Stomach (tissue), 9 donors: ENCODE results near the gene PLA2G4B. TPM values are rescaled to one million over a fixed set of nuclear protein-coding genes. Genes with fewer than 3 reads are reported as not detected.

Source experiments
- DNase-seq, 2 donors: peaks; one replicate each; pipeline versions ENCODE4 v3.0.0 to v3.0.0-alpha.2; 2013 to 2019
- H3K27ac ChIP-seq, 5 donors: fragments of 200-600 bp in 4 of 5; sonication (generic) in 4 of 5; one replicate each; pipeline ENCODE4 v1.5.1; 2013 to 2019; ENCODE audit warnings: mild to moderate bottlenecking in 1 of 5, moderate library complexity in 1 of 5
- H3K27me3 ChIP-seq, 3 donors: fragments of 200-600 bp; sonication (generic); one replicate each; pipeline ENCODE4 v1.5.1; 2017 to 2019; ENCODE audit warnings: mixed run types in 1 of 3
- H3K36me3 ChIP-seq, 4 donors: fragments of 200-600 bp; sonication (generic); 1 replicate in 3 of 4; 2 replicates in 1 of 4; pipeline ENCODE4 v1.5.1; 2016 to 2019
- H3K4me1 ChIP-seq, 4 donors: fragments of 200-600 bp; sonication (generic); one replicate each; pipeline ENCODE4 v1.5.1; 2016 to 2019
- H3K4me3 ChIP-seq, 4 donors: fragments of 200-600 bp; sonication (generic) in 3 of 4; one replicate each; pipeline ENCODE4 v1.5.1; 2016 to 2019; ENCODE audit warnings: mild to moderate bottlenecking in 1 of 4
- H3K9me3 ChIP-seq, 4 donors: fragments of 200-600 bp; sonication (generic); one replicate each; pipeline ENCODE4 v1.5.1; 2016 to 2019
- CTCF ChIP-seq, 7 experiments: fragments of 450-650 bp in 4 of 7; fragments of 200-600 bp in 3 of 7; sonication (generic) in 3 of 7; IDR thresholded peaks; one replicate each; pipeline ENCODE4 v1.5.1; 2016 to 2019; ENCODE audit warnings: antibody characterized with exemption in 7 of 7, control low read depth in 2 of 7, mild to moderate bottlenecking in 1 of 7
- EP300 ChIP-seq: sonication (generic); formaldehyde crosslinking; IDR thresholded peaks from one replicate; pipeline ENCODE4 v1.6.1; 2017; ENCODE audit warnings: antibody characterized with exemption
- POLR2A ChIP-seq, 4 donors: fragments of 450-650 bp; IDR thresholded peaks; one replicate each; pipeline ENCODE4 v1.6.1; 2016; ENCODE audit warnings: antibody characterized with exemption in 4 of 4, control low read depth in 2 of 4, mild to moderate bottlenecking in 1 of 4, moderate library complexity in 1 of 4
- POLR2AphosphoS5 ChIP-seq, 3 donors: sonication (generic); formaldehyde crosslinking; IDR thresholded peaks; one replicate each; pipeline ENCODE4 v1.6.1; 2016; ENCODE audit warnings: antibody characterized with exemption in 3 of 3
- WGBS, 5 donors: extraction: QIAGEN DNeasy Blood & Tissue Kit in 3 of 5; methylation state at CpG; one replicate each; pipeline versions ENCODE4 v1.1.5 to v1.1.7; 2013 to 2018; 5-methylcytosine and 5-hydroxymethylcytosine counted together
- intact Hi-C: fragments of 100-400 bp; cut with DNase I; formaldehyde crosslinking; loops from one replicate; pipeline ENCODE4 v1.15.1; 2023; ENCODE audit warnings: low total_unique reads
- polyA plus RNA-seq, 3 donors: library from polyadenylated mRNA; stranded (reverse); fragments of 200-250 nt; gene quantifications; one replicate each; pipeline ENCODE4 v1.2.3, GENCODE V29; 2013
- total RNA-seq, 5 donors: library from RNA; depleted of rRNA; stranded (reverse); fragments of >200 nt; gene quantifications; one replicate each; pipeline versions ENCODE4 v1.1.0 to v1.2.3, GENCODE V29; 2014 to 2016
- donor health status: healthy with polysubstance abuse.
- donor health status: Bipolar disorder and iron deficiency.
- donor health status: healthy.

The PLA2G4B gene
- total and polyA plus RNA-seq, 8 donors = 2.6 to 71.2 (median 14.0) TPM

DNA sequence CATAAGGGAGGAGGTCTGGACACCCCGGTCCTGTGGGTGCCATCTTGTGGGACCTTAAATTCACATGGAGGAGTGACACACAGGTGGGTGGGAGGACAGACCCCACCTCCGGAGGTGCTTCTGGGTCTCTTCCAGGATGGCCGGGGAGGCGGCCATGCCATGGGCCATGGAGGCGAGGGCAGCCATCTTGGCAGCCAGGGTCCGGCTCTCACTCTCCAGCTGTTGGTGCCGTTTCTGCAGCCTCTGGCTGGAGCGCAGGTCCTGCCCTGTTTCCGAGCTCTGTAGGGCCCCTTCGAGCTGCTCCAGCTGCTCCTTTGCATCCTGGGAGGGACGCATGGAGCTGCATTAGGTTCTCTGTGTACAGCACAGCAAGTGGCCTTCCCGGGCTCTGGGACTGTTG, 36.1 kb downstream of the PLA2G4B start:
- 81 to 94% (median 90%) methylated on average over 7 to 12 of the region's 12 CpGs for WGBS, 5 donors
- no peaks in the 10 kb centered on the region for H3K36me3 ChIP-seq
- no peak for TF ChIP-seq CTCF (IDR thresholded peaks at IDR 0.05)
- no peak for TF ChIP-seq EP300
- no peak for TF ChIP-seq POLR2A (IDR thresholded peaks at IDR 0.05)
- no peak for TF ChIP-seq POLR2AphosphoS5 (IDR thresholded peaks at IDR 0.05)
- H3K4me1 ChIP-seq = peaks cover 0 to 14% (median 0%) of the 10 kb centered on the region in 4 donors
- intact Hi-C loops = no loop called here
- H3K27me3 ChIP-seq = no peaks in the 10 kb centered on the region
- no peak overlapping the region for H3K27ac ChIP-seq
- no peak overlapping the region for H3K4me3 ChIP-seq
- no peak for DNase-seq
- no peaks in the 10 kb centered on the region for H3K9me3 ChIP-seq

GRCh38 chr15:41876007-41876406, 37.4 kb downstream of the PLA2G4B start:
- Histone ChIP-seq H3K27ac (no peak overlapping the region), H3K9me3 (no peaks in the 10 kb centered on the region), H3K36me3 (no peaks in the 10 kb centered on the region), H3K4me3 (no peak overlapping the region), H3K4me1 (peaks cover 0 to 14% (median under 1%) of the 10 kb centered on the region in 4 donors), H3K27me3 (peaks cover 0 to 11% (median 0%) of the 10 kb centered on the region in 3 donors)
- DNase-seq = no peak
- TF ChIP-seq EP300 = no peak
- TF ChIP-seq POLR2A (IDR thresholded peaks at IDR 0.05) = no peak
- TF ChIP-seq CTCF (IDR thresholded peaks at IDR 0.05) = no peak
- TF ChIP-seq POLR2AphosphoS5 (IDR thresholded peaks at IDR 0.05) = no peak
- 84 to 93% (median 90%) methylated on average over 13 of the region's 13 CpGs for WGBS, 5 donors
- intact Hi-C loops = no loop called here

- Histone ChIP-seq H3K4me1 (peaks cover 2 to 18% (median 7%) of the 10 kb centered on the region in 4 donors), H3K9me3 (no peaks in the 10 kb centered on the region), H3K36me3 (no peaks in the 10 kb centered on the region), H3K4me3 (no peak overlapping the region), H3K27me3 (peaks cover 0 to 18% (median 4%) of the 10 kb centered on the region in 3 donors), H3K27ac (no peak overlapping the region)
- TF ChIP-seq EP300 (no peak), POLR2A (IDR thresholded peaks at IDR 0.05) (no peak), POLR2AphosphoS5 (IDR thresholded peaks at IDR 0.05) (no peak), CTCF (IDR thresholded peaks at IDR 0.05) (no peak)
- intact Hi-C loops = no loop called here
- WGBS, 5 donors = 16 to 45% (median 36%) methylated on average over 8 to 12 of the region's 12 CpGs
- peak in 1 of 2 donors; percentile 52 for DNase-seq
Observed at GRCh38 chr15:41876689-41877088, 38.0 kb downstream of the PLA2G4B start.

DNA sequence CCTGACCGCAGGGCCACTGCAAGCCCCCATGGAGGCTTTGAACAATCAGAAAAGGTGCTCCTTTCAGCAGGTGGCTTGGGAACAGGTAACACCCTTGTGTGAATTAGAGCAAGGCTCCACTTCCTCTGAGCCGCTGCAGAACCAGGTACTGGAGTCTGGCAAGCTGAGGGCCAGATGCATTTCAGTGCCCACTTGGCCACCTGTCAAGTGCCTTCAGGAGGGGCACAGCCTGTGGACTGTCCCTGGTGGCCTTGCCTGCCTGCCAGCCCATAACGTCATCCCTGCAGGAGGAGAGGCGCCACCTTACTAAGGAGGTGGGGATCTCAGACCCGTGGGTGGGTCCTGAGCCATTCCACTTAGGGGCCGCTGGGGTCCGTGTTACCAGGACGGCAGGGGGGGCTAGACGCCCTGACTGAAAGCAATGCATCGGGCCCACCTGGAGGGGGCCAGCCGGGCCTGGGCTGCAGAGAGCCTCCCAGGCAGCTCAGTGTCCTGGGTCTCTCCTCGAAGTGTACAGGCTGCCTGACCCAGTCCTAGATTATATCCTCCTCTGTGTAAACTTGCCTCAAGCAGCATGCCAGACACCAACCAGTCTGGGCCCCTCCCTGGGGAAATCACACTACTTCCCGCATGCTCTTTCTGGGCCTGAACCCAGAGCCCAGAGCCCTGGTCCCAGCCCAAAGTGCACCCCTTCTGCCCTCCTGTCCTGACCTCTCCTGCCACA, 39.1 kb downstream of the PLA2G4B start:
- 72 to 84% (median 84%) methylated on average over 10 to 13 of the region's 13 CpGs for WGBS, 5 donors
- TF ChIP-seq EP300 = no peak
- no peaks in the 10 kb centered on the region for H3K9me3 ChIP-seq
- peaks cover 12 to 29% (median 18%) of the 10 kb centered on the region in 4 donors for H3K4me1 ChIP-seq
- peaks cover 0 to 29% (median 11%) of the 10 kb centered on the region in 3 donors for H3K27me3 ChIP-seq
- no peaks in the 10 kb centered on the region for H3K36me3 ChIP-seq
- no peak overlapping the region for H3K27ac ChIP-seq
- H3K4me3 ChIP-seq = no peak overlapping the region
- DNase-seq = no peak
- intact Hi-C loops = no loop called here

DNA sequence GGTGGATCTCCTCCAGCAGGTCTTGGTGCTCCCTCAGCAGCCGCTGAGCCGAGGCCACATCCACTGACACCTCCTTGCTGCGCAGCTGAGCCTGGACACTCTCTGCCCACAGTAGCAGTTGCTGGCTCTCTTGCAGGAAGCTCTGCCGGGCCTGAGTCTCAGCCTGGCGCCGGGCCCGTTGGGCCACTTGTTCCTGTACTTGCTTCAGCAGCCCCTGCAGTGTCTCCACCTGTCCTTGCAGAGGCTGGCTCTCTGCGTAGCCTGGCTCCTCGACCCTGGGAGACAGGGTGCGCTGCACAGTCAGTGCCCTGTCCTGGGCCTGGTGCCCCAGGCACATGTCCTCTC, 39.7 kb downstream of the PLA2G4B start:
- no peak overlapping the region for H3K4me3 ChIP-seq
- no peak for TF ChIP-seq POLR2A (IDR thresholded peaks at IDR 0.05)
- no peak for TF ChIP-seq EP300
- no peak for TF ChIP-seq POLR2AphosphoS5 (IDR thresholded peaks at IDR 0.05)
- no peak for TF ChIP-seq CTCF (IDR thresholded peaks at IDR 0.05)
- no peaks in the 10 kb centered on the region for H3K9me3 ChIP-seq
- H3K36me3 ChIP-seq = no peaks in the 10 kb centered on the region
- WGBS, 5 donors = 64 to 89% (median 75%) methylated on average over 5 to 10 of the region's 10 CpGs
- peaks cover 0 to 29% (median 11%) of the 10 kb centered on the region in 3 donors for H3K27me3 ChIP-seq
- intact Hi-C loops = no loop called here
- peak in 1 of 2 donors; percentile 54 for DNase-seq
- H3K27ac ChIP-seq = no peak overlapping the region
- H3K4me1 ChIP-seq = peaks cover 12 to 34% (median 22%) of the 10 kb centered on the region in 4 donors
